Ovary (tissue), 9 donors: ENCODE data around the gene MED31. TPM values are rescaled to one million over a fixed set of nuclear protein-coding genes. Genes with fewer than 3 reads are reported as not detected.

Experiments used
- DNase-seq, 5 donors: peaks; one replicate each; pipeline ENCODE4 v3.0.0-alpha.2; 2019 to 2020
- H3K27ac ChIP-seq, 2 donors: fragments of 200-600 bp; one replicate each; pipeline versions ENCODE4 v1.5.1 to v1.8.0; 2019 to 2022
- H3K27me3 ChIP-seq: fragments of 200-600 bp; one replicate; pipeline ENCODE4 v1.8.0; 2022
- H3K36me3 ChIP-seq: fragments of 200-600 bp; sonication (generic); one replicate; pipeline ENCODE4 v1.5.1; 2019
- H3K4me1 ChIP-seq: one replicate; pipeline ENCODE4 v1.8.1; 2013; ENCODE audit warnings: mild to moderate bottlenecking, moderate library complexity; ENCODE audit not compliant: insufficient read depth
- H3K4me3 ChIP-seq: fragments of 200-600 bp; sonication (generic); one replicate; pipeline ENCODE4 v1.5.1; 2017
- H3K9me3 ChIP-seq, 2 donors: fragments of 200-600 bp in 1 of 2; sonication (generic) in 1 of 2; one replicate each; pipeline versions ENCODE4 v1.5.1 to v1.8.1; 2013 to 2019; ENCODE audit warnings: mild to moderate bottlenecking in 1 of 2, moderate library complexity in 1 of 2
- CTCF ChIP-seq, 3 donors: fragments of 450-650 bp in 2 of 3; fragments of 200-600 bp in 1 of 3; IDR thresholded peaks; one replicate each; pipeline versions ENCODE4 v1.5.1 to v1.8.0; 2016 to 2022; ENCODE audit warnings: antibody characterized with exemption in 3 of 3, mild to moderate bottlenecking in 1 of 3
- EP300 ChIP-seq: sonication (generic); formaldehyde crosslinking; IDR thresholded peaks from one replicate; pipeline ENCODE4 v1.6.1; 2017; ENCODE audit warnings: antibody characterized with exemption
- POLR2A ChIP-seq: fragments of 450-650 bp; IDR thresholded peaks from one replicate; pipeline ENCODE4 v1.6.1; 2017; ENCODE audit warnings: antibody characterized with exemption, mild to moderate bottlenecking, moderate library complexity
- WGBS, 3 donors: extraction: QIAGEN DNeasy Blood & Tissue Kit in 1 of 3; methylation state at CpG; one replicate each; pipeline versions ENCODE4 v1.1.5 to v1.1.7; 2013 to 2017; 5-methylcytosine and 5-hydroxymethylcytosine counted together
- intact Hi-C, 4 donors: fragments of 100-400 bp; cut with DNase I; formaldehyde crosslinking; loops; one replicate each; pipeline versions ENCODE4 v1.11.0 to v1.15.1; 2022 to 2023
- polyA plus RNA-seq, 2 donors: library from polyadenylated mRNA; stranded (reverse); fragments of 200-250 nt in 1 of 2; fragments of 350-450 nt in 1 of 2; fragmentation: Illumina TruSeq in 1 of 2; extraction: RNeasy Lipid Tissue Mini Kit (QIAGEN cat#74804) in 1 of 2; gene quantifications; one replicate each; pipeline ENCODE4 v1.2.3, GENCODE V29; 2013 to 2014
- total RNA-seq, 7 donors: library from RNA; depleted of rRNA in 2 of 7; stranded (reverse); fragments of >200 nt in 2 of 7; fragmentation: NEBNext Ultra II Directional in 3 of 7; extraction: Animal tissue kit (Norgen Biotek cat#: 25700) in 3 of 7; gene quantifications; one replicate each; pipeline versions ENCODE4 v1.1.0 to v1.2.4, GENCODE V29; 2016 to 2023
- donor health status: DM: no; HTN: no; CAD: no; lungs with moderate emphysema.
- donor health status: DM: no; HTN: no; CAD: no.
- donor health status: Bipolar disorder and iron deficiency.
- donor health status: DM: yes; HTN: yes; CAD: no.
- donor health status: DM: no; HTN: no; CAD: no.
- donor health status: DM: yes; HTN: yes; CAD: no.

The MED31 gene
- total and polyA plus RNA-seq, 9 donors: 15.0 to 21.9 (median 17.1) TPM

GRCh38 chr17:6639586-6640535 is 11.5 kb downstream of the MED31 start:
- DNase-seq: peak; percentile 32 to 62 (median 52)
- H3K36me3 ChIP-seq: no peaks in the 10 kb centered on the region
- TF ChIP-seq CTCF (IDR thresholded peaks at IDR 0.05) (no peak), POLR2A (no peak), EP300 (no peak)
- intact Hi-C loops: loop anchor here in 2 of 4 donors (5.0 to 10.0 kb wide), 2 partner anchors 165 to 168 kb away; no protein-coding TSS in a partner anchor
- peak overlapping the region; percentile 76 for H3K4me3 ChIP-seq
- WGBS, 3 donors: 0 to 1% (median 0%) methylated on average over 65 to 67 of the region's 67 CpGs
- H3K9me3 ChIP-seq: no peaks in the 10 kb centered on the region
- H3K27ac ChIP-seq: peak overlapping the region; percentile 62 to 66
- no peaks in the 10 kb centered on the region for H3K27me3 ChIP-seq
- H3K4me1 ChIP-seq: peaks cover 18% of the 10 kb centered on the region

- no peak for TF ChIP-seq CTCF (IDR thresholded peaks at IDR 0.05)
- no peak for TF ChIP-seq EP300
- no peak for TF ChIP-seq POLR2A
- 17 to 30% (median 17%) methylated on average over 12 to 15 of the region's 15 CpGs for WGBS, 3 donors
- Histone ChIP-seq H3K4me1 (peaks cover 18% of the 10 kb centered on the region), H3K27me3 (no peaks in the 10 kb centered on the region), H3K36me3 (no peaks in the 10 kb centered on the region), H3K27ac (no peak overlapping the region), H3K4me3 (peak overlapping the region; percentile 76), H3K9me3 (no peaks in the 10 kb centered on the region)
- peak in 2 of 5 donors; percentile 31 to 35 for DNase-seq
- intact Hi-C loops: loop anchor here in 2 of 4 donors (5.0 to 10.0 kb wide), 2 partner anchors 164 to 167 kb away; no protein-coding TSS in a partner anchor
Observed at GRCh38 chr17:6639014-6639585, 12.3 kb downstream of the MED31 start.

- Histone ChIP-seq H3K27me3 (no peaks in the 10 kb centered on the region), H3K27ac (no peak overlapping the region), H3K36me3 (no peaks in the 10 kb centered on the region), H3K4me3 (no peak overlapping the region), H3K4me1 (peaks cover 18% of the 10 kb centered on the region), H3K9me3 (no peaks in the 10 kb centered on the region)
- 71 to 86% (median 79%) methylated on average over 24 of the region's 24 CpGs for WGBS, 3 donors
- intact Hi-C loops: loop anchor here in 2 of 4 donors (5.0 to 10.0 kb wide), 2 partner anchors 163 to 166 kb away; no protein-coding TSS in a partner anchor
- TF ChIP-seq POLR2A: no peak
- TF ChIP-seq EP300: no peak
- TF ChIP-seq CTCF (IDR thresholded peaks at IDR 0.05): no peak
- DNase-seq: no peak
Observed at GRCh38 chr17:6638046-6638908, 13.1 kb downstream of the MED31 start.

GRCh38 chr17:6637458-6637840 is 14.0 kb downstream of the MED31 start:
- Histone ChIP-seq H3K36me3 (no peaks in the 10 kb centered on the region), H3K27ac (no peak overlapping the region), H3K9me3 (no peaks in the 10 kb centered on the region), H3K27me3 (no peaks in the 10 kb centered on the region), H3K4me1 (peaks cover 18% of the 10 kb centered on the region), H3K4me3 (no peak overlapping the region)
- DNase-seq: no peak
- 83% methylated on average over 6 of the region's 6 CpGs for WGBS, 3 donors
- intact Hi-C loops: loop anchor here in 2 of 4 donors (5.0 to 10.0 kb wide), 2 partner anchors 163 to 165 kb away; no protein-coding TSS in a partner anchor
- no peak for TF ChIP-seq POLR2A
- TF ChIP-seq EP300: no peak
- no peak for TF ChIP-seq CTCF (IDR thresholded peaks at IDR 0.05)
